ENCODE measurements around the gene FOXR1. TPM values are rescaled to one million over a fixed set of nuclear protein-coding genes. Genes with fewer than 3 reads are reported as not detected.

The FOXR1 gene
- total RNA-seq, 1 experiment from 2014 or later = not detected

DNA sequence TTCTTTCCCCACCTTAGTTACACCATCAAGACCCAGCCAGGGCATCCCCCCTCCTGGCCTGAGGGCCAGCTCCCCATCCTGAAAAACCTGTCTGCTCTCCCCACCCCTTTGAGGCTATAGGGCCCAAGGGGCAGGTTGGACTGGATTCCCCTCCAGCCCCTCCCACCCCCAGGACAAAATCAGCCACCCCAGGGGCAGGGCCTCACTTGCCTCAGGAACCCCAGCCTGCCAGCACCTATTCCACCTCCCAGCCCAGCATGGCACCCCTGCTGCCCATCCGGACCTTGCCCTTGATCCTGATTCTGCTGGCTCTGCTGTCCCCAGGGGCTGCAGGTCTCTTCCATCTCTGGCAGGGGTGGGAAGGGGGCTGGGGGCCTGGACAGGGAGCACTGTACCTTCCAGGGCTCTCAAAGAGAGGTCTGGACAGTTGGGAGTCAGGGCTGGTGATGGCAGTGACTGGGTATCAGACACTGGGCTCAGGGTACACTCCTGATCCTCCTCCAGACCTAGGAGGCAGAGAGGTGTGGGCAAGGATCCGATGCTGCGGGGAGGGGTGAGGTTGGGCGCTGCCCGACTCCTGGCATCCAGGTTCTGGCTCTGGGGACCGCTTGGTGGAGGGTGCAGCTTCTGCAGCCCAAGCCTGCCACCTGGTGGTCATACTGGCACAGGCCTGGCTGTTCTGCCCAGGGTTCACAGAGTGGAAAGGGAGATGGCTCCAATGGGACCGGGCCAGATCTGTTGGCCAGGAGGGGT lies 15.3 kb upstream of the FOXR1 start, which contains the start of gene UPK2:
Gene UPK2 (plus strand): TSS at position 205 of the 753 bp plus-strand sequence. CDS start 53 bp downstream, at position 258.
- Mint-ChIP-seq H3K9me3 (no peaks in the 10 kb centered on the region), H3K27ac (no peak within 1 kb of the TSS), H3K36me3 (no peaks in the 10 kb centered on the region), H3K4me3 (no peak within 1 kb of the TSS), H3K27me3 (ENCODE audit: low read depth) (peaks cover 17% of the 10 kb centered on the region), H3K4me1 (peaks cover 14% of the 10 kb centered on the region)
- POLR2A ChIA-PET = interaction anchor here (0.6 to 1.6 kb wide), 4 partner anchors 27 to 164 kb away, joined by 3 to 4 read pairs (median 3); no protein-coding TSS in a partner anchor
- peak; percentile 96 for DNase-seq (ENCODE audit: low spot score)
- TF ChIP-seq, protein P1, sequence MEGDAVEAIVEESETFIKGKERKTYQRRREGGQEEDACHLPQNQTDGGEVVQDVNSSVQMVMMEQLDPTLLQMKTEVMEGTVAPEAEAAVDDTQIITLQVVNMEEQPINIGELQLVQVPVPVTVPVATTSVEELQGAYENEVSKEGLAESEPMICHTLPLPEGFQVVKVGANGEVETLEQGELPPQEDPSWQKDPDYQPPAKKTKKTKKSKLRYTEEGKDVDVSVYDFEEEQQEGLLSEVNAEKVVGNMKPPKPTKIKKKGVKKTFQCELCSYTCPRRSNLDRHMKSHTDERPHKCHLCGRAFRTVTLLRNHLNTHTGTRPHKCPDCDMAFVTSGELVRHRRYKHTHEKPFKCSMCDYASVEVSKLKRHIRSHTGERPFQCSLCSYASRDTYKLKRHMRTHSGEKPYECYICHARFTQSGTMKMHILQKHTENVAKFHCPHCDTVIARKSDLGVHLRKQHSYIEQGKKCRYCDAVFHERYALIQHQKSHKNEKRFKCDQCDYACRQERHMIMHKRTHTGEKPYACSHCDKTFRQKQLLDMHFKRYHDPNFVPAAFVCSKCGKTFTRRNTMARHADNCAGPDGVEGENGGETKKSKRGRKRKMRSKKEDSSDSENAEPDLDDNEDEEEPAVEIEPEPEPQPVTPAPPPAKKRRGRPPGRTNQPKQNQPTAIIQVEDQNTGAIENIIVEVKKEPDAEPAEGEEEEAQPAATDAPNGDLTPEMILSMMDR (IDR thresholded peaks at IDR 0.05) = peak; percentile 96
- TF ChIP-seq RELA (CRISPR knock-in tag; IDR thresholded peaks at IDR 0.05; ENCODE audit: borderline replicate concordance) (no peak), TCF7 (CRISPR knock-in tag; IDR thresholded peaks at IDR 0.05; ENCODE audit: low read depth) (no peak), NR1H2 (CRISPR knock-in tag; IDR thresholded peaks at IDR 0.05) (no peak), RORB (CRISPR knock-in tag; IDR thresholded peaks at IDR 0.05) (no peak), SP1 (CRISPR knock-in tag; conservative IDR thresholded peaks at IDR 0.05) (peak; percentile 38; the same call in 1 of the 2 replicates)
- ATAC-seq = peak; percentile 96
- CTCF ChIA-PET = interaction anchor here (0.7 to 3.6 kb wide), 24 partner anchors 8 to 343 kb away, joined by 3 to 19 read pairs (median 4); partner anchors contain the start of genes CENATAC, CXCR5 and DDX6

DNA sequence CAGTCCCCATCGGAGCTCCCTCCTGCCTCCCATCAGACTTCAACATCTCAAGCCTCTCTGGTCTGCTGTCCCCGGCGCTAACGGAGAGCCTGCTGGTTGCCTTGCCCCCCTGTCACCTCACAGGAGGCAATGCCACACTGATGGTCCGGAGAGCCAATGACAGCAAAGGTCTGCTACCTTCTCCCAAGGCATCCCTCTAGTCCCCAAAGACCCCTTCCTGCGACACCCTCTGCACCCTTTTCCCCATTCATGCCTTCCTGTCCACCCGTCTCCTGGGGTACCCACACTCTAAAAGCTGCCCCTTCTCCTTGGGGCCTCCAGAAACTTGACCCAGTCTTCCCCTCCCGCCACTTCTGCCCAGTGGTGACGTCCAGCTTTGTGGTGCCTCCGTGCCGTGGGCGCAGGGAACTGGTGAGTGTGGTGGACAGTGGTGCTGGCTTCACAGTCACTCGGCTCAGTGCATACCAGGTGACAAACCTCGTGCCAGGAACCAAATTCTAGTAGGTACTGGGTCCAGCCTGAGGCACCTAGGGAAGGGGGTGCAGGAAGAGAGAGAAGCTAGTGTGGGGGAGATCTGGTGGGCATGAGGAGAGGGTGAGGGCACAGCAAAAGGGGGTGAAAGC lies 14.6 kb upstream of the FOXR1 start:
- ATAC-seq (no peak), DNase-seq (ENCODE audit: low spot score) (no peak)
- Mint-ChIP-seq H3K4me3 (no peak overlapping the region), H3K9me3 (no peaks in the 10 kb centered on the region), H3K36me3 (no peaks in the 10 kb centered on the region), H3K27me3 (ENCODE audit: low read depth) (peaks cover 16% of the 10 kb centered on the region), H3K27ac (no peak overlapping the region), H3K4me1 (peaks cover 14% of the 10 kb centered on the region)
- TF ChIP-seq, protein P2, sequence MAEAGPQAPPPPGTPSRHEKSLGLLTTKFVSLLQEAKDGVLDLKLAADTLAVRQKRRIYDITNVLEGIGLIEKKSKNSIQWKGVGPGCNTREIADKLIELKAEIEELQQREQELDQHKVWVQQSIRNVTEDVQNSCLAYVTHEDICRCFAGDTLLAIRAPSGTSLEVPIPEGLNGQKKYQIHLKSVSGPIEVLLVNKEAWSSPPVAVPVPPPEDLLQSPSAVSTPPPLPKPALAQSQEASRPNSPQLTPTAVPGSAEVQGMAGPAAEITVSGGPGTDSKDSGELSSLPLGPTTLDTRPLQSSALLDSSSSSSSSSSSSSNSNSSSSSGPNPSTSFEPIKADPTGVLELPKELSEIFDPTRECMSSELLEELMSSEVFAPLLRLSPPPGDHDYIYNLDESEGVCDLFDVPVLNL (CRISPR knock-in tag; IDR thresholded peaks at IDR 0.05; ENCODE audit: borderline replicate concordance, low read depth) = no peak
- TF ChIP-seq GRHL2 (CRISPR knock-in tag; IDR thresholded peaks at IDR 0.05; ENCODE audit: insufficient replicate concordance, severe bottlenecking) (no peak), RORB (CRISPR knock-in tag; IDR thresholded peaks at IDR 0.05) (no peak)
- TF ChIP-seq, protein P3, sequence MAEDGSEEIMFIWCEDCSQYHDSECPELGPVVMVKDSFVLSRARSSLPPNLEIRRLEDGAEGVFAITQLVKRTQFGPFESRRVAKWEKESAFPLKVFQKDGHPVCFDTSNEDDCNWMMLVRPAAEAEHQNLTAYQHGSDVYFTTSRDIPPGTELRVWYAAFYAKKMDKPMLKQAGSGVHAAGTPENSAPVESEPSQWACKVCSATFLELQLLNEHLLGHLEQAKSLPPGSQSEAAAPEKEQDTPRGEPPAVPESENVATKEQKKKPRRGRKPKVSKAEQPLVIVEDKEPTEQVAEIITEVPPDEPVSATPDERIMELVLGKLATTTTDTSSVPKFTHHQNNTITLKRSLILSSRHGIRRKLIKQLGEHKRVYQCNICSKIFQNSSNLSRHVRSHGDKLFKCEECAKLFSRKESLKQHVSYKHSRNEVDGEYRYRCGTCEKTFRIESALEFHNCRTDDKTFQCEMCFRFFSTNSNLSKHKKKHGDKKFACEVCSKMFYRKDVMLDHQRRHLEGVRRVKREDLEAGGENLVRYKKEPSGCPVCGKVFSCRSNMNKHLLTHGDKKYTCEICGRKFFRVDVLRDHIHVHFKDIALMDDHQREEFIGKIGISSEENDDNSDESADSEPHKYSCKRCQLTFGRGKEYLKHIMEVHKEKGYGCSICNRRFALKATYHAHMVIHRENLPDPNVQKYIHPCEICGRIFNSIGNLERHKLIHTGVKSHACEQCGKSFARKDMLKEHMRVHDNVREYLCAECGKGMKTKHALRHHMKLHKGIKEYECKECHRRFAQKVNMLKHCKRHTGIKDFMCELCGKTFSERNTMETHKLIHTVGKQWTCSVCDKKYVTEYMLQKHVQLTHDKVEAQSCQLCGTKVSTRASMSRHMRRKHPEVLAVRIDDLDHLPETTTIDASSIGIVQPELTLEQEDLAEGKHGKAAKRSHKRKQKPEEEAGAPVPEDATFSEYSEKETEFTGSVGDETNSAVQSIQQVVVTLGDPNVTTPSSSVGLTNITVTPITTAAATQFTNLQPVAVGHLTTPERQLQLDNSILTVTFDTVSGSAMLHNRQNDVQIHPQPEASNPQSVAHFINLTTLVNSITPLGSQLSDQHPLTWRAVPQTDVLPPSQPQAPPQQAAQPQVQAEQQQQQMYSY (CRISPR knock-in tag; IDR thresholded peaks at IDR 0.05) = no peak
- TF ChIP-seq, protein P1 (IDR thresholded peaks at IDR 0.05) = peak; percentile 38
- TF ChIP-seq, protein P4, sequence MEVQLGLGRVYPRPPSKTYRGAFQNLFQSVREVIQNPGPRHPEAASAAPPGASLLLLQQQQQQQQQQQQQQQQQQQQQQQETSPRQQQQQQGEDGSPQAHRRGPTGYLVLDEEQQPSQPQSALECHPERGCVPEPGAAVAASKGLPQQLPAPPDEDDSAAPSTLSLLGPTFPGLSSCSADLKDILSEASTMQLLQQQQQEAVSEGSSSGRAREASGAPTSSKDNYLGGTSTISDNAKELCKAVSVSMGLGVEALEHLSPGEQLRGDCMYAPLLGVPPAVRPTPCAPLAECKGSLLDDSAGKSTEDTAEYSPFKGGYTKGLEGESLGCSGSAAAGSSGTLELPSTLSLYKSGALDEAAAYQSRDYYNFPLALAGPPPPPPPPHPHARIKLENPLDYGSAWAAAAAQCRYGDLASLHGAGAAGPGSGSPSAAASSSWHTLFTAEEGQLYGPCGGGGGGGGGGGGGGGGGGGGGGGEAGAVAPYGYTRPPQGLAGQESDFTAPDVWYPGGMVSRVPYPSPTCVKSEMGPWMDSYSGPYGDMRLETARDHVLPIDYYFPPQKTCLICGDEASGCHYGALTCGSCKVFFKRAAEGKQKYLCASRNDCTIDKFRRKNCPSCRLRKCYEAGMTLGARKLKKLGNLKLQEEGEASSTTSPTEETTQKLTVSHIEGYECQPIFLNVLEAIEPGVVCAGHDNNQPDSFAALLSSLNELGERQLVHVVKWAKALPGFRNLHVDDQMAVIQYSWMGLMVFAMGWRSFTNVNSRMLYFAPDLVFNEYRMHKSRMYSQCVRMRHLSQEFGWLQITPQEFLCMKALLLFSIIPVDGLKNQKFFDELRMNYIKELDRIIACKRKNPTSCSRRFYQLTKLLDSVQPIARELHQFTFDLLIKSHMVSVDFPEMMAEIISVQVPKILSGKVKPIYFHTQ (CRISPR knock-in tag; IDR thresholded peaks at IDR 0.05) = no peak
- ChIA-PET POLR2A (interaction anchor here (0.6 to 1.6 kb wide), 4 partner anchors 27 to 164 kb away, joined by 3 to 4 read pairs (median 3); no protein-coding TSS in a partner anchor), CTCF (interaction anchor here (0.7 to 3.6 kb wide), 25 partner anchors 9 to 344 kb away, joined by 3 to 19 read pairs (median 4); partner anchors contain the start of genes CENATAC, CXCR5 and DDX6)

All from WTC11 (cell line).